MCF 10A (cell line): Measurements from ENCODE around the gene EFEMP1. TPM values are rescaled to one million over a fixed set of nuclear protein-coding genes. Genes with fewer than 3 reads are reported as not detected.

Source experiments
- BruUV-seq: library from RNA; stranded (reverse); fragments of 400-500 nt; replicated peaks from 2 replicates; lab custom pipeline; 2021; lab: Mats Ljungman, UMichigan
- CTCF ChIA-PET: fragments of 300-600 bp; sonication (Branson Sonifier 250); formaldehyde crosslinking; extraction: SDS; loops from one replicate; lab custom pipeline; 2021; ENCODE audit warnings: antibody characterized with exemption, inconsistent platforms; lab: Yijun Ruan, JAX
- POLR2A ChIA-PET: fragments of 300-600, 350-650 bp; sonication (Branson Sonifier 250); formaldehyde crosslinking; extraction: SDS; loops from one replicate; lab custom pipeline; 2020; ENCODE audit warnings: antibody characterized with exemption, inconsistent platforms; lab: Yijun Ruan, JAX
- DNase-seq: peaks from one replicate; pipeline ENCODE4 v3.0.0-alpha.2; 2018; ENCODE audit not compliant: unreplicated experiment
- H3K27ac Mint-ChIP-seq: one replicate; pipeline ENCODE4 v1.8.0; 2022; ENCODE audit warnings: mild to moderate bottlenecking, low read depth, mixed read lengths; ENCODE audit not compliant: unreplicated experiment
- H3K27me3 Mint-ChIP-seq: one replicate; pipeline ENCODE4 v1.8.0; 2022; ENCODE audit warnings: mixed read lengths; ENCODE audit not compliant: insufficient read depth, unreplicated experiment
- H3K36me3 Mint-ChIP-seq: one replicate; pipeline ENCODE4 v1.8.0; 2022; ENCODE audit warnings: mild to moderate bottlenecking, moderate library complexity, mixed read lengths; ENCODE audit not compliant: insufficient read depth, unreplicated experiment
- H3K4me1 Mint-ChIP-seq: one replicate; pipeline ENCODE4 v1.8.0; 2022; ENCODE audit warnings: mixed read lengths; ENCODE audit not compliant: insufficient read depth, unreplicated experiment
- H3K4me3 Mint-ChIP-seq: one replicate; pipeline ENCODE4 v1.8.0; 2022; ENCODE audit warnings: mild to moderate bottlenecking, moderate library complexity, mixed read lengths; ENCODE audit not compliant: unreplicated experiment
- H3K9me3 Mint-ChIP-seq: one replicate; pipeline ENCODE4 v1.8.0; 2022; ENCODE audit warnings: mixed read lengths; ENCODE audit not compliant: unreplicated experiment
- CTCF ChIP-seq: fragments of 200-600 bp; IDR thresholded peaks from one replicate; pipeline ENCODE4 v1.8.0; 2022; ENCODE audit warnings: antibody characterized with exemption, mild to moderate bottlenecking; ENCODE audit not compliant: unreplicated experiment
- intact Hi-C: fragments of 100-400 bp; cut with micrococcal nuclease; formaldehyde crosslinking; loops from 2 replicates; pipeline ENCODE4 v1.14.1; 2022
- total RNA-seq: library from RNA; stranded (reverse); gene quantifications from 2 replicates; pipeline ENCODE4 v1.2.3, GENCODE V29; 2022

The EFEMP1 gene
- total RNA-seq, 1 experiment from 2014 or later: 163 TPM

GRCh38 chr2:55862246-55862645 is 61.3 kb downstream of the EFEMP1 start:
- TF ChIP-seq CTCF: no peak
- BruUV-seq: TSS peak; percentile 77
- ChIA-PET CTCF (interaction anchor here (0.6 to 2.5 kb wide), 7 partner anchors 23 to 173 kb away, joined by 3 to 9 read pairs (median 3); partner anchors contain the start of gene EFEMP1), POLR2A (interaction anchor here (0.6 to 7.0 kb wide), 20 partner anchors 10 to 95 kb away, joined by 3 to 62 read pairs (median 5); partner anchors contain the start of gene EFEMP1)
- H3K27ac Mint-ChIP-seq: peak overlapping the region; percentile 93
- H3K4me3 Mint-ChIP-seq: peak overlapping the region; percentile 40
- no peaks in the 10 kb centered on the region for H3K9me3 Mint-ChIP-seq
- intact Hi-C loops: loop anchor here (1.0 to 10.0 kb wide), 8 partner anchors 19 to 147 kb away; partner anchors contain the start of gene EFEMP1
- H3K27me3 Mint-ChIP-seq: no peaks in the 10 kb centered on the region
- DNase-seq: peak; percentile 95
- peaks cover 31% of the 10 kb centered on the region for H3K4me1 Mint-ChIP-seq
- peaks cover 17% of the 10 kb centered on the region for H3K36me3 Mint-ChIP-seq

- peak; percentile 55 for DNase-seq
- no TSS peak for BruUV-seq
- Mint-ChIP-seq H3K27ac (peak overlapping the region; percentile 93), H3K36me3 (peaks cover 15% of the 10 kb centered on the region), H3K4me1 (peaks cover 37% of the 10 kb centered on the region), H3K4me3 (peak overlapping the region; percentile 40), H3K27me3 (no peaks in the 10 kb centered on the region), H3K9me3 (no peaks in the 10 kb centered on the region)
- CTCF ChIA-PET: interaction anchor here (0.6 to 1.8 kb wide), 6 partner anchors 11 to 149 kb away, joined by 3 to 6 read pairs (median 4); no protein-coding TSS in a partner anchor
- no peak for TF ChIP-seq CTCF
- intact Hi-C loops: loop anchor here (1.0 to 10.0 kb wide), 8 partner anchors 18 to 147 kb away; partner anchors contain the start of gene EFEMP1
- POLR2A ChIA-PET: interaction anchor here (0.7 to 7.0 kb wide), 16 partner anchors 11 to 96 kb away, joined by 3 to 62 read pairs (median 6); partner anchors contain the start of gene EFEMP1
Measured at GRCh38 chr2:55861733-55862132, 61.8 kb downstream of the EFEMP1 start.

GRCh38 chr2:55860832-55861231 is 62.8 kb downstream of the EFEMP1 start:
- ChIA-PET POLR2A (interaction anchor here (0.7 to 7.0 kb wide), 13 partner anchors 11 to 267 kb away, joined by 3 to 62 read pairs (median 7); no protein-coding TSS in a partner anchor), CTCF (interaction anchor here (0.7 to 1.3 kb wide), 4 partner anchors 10 to 812 kb away, joined by 3 to 6 read pairs (median 4); no protein-coding TSS in a partner anchor)
- Mint-ChIP-seq H3K27me3 (no peaks in the 10 kb centered on the region), H3K4me3 (no peak overlapping the region), H3K36me3 (peaks cover 10% of the 10 kb centered on the region), H3K27ac (peak overlapping the region; percentile 93), H3K9me3 (no peaks in the 10 kb centered on the region), H3K4me1 (peaks cover 43% of the 10 kb centered on the region)
- intact Hi-C loops: loop anchor here (10.0 kb wide), 1 partner anchor 146 kb away; no protein-coding TSS in a partner anchor
- no peak for DNase-seq
- TF ChIP-seq CTCF: no peak
- no TSS peak for BruUV-seq

- peaks cover 49% of the 10 kb centered on the region for H3K4me1 Mint-ChIP-seq
- TF ChIP-seq CTCF: no peak
- H3K27ac Mint-ChIP-seq: peak overlapping the region; percentile 68
- intact Hi-C loops: loop anchor here (10.0 kb wide), 1 partner anchor 145 kb away; no protein-coding TSS in a partner anchor
- ChIA-PET POLR2A (interaction anchor here (0.6 to 7.0 kb wide), 5 partner anchors 10 to 242 kb away, joined by 3 to 62 read pairs (median 4); no protein-coding TSS in a partner anchor), CTCF (interaction anchor here (0.6 to 3.3 kb wide), 5 partner anchors 8 to 1104 kb away, joined by 3 to 14 read pairs (median 5); no protein-coding TSS in a partner anchor)
- no TSS peak for BruUV-seq
- no peak for DNase-seq
- H3K4me3 Mint-ChIP-seq: no peak overlapping the region
- peaks cover 10% of the 10 kb centered on the region for H3K36me3 Mint-ChIP-seq
- no peaks in the 10 kb centered on the region for H3K9me3 Mint-ChIP-seq
- no peaks in the 10 kb centered on the region for H3K27me3 Mint-ChIP-seq
Measured at GRCh38 chr2:55859875-55860274, 63.7 kb downstream of the EFEMP1 start.
